Breast epithelium (tissue), 4 donors: ENCODE results near the gene ZC3H14. TPM values are rescaled to one million over a fixed set of nuclear protein-coding genes. Genes with fewer than 3 reads are reported as not detected.

Experiments used
- DNase-seq, 2 donors: peaks; one replicate each; pipeline ENCODE4 v3.0.0-alpha.2; 2019; ENCODE audit warnings: low spot score in 2 of 2
- H3K27ac ChIP-seq, 2 donors: fragments of 200-600 bp; sonication (generic) in 1 of 2; one replicate each; pipeline ENCODE4 v1.5.1; 2016 to 2019; ENCODE audit warnings: mild to moderate bottlenecking in 1 of 2
- H3K27me3 ChIP-seq, 2 donors: fragments of 200-600 bp; sonication (generic) in 1 of 2; one replicate each; pipeline versions ENCODE4 v1.5.1 to v1.6.0; 2017 to 2019; ENCODE audit warnings: control low read depth in 1 of 2, mild to moderate bottlenecking in 1 of 2
- H3K36me3 ChIP-seq: fragments of 200-600 bp; one replicate; pipeline ENCODE4 v1.5.1; 2019
- H3K4me1 ChIP-seq, 2 donors: fragments of 200-600 bp; sonication (generic); one replicate each; pipeline ENCODE4 v1.5.1; 2016 to 2019; ENCODE audit warnings: control low read depth in 1 of 2
- H3K4me3 ChIP-seq, 3 donors: fragments of 200-600 bp; sonication (generic); 1 replicate in 2 of 3; 2 replicates in 1 of 3; pipeline ENCODE4 v1.5.1; 2016 to 2019; ENCODE audit warnings: mild to moderate bottlenecking in 3 of 3, moderate library complexity in 2 of 3
- H3K9me3 ChIP-seq, 2 donors: fragments of 200-600 bp; sonication (generic) in 1 of 2; one replicate each; pipeline ENCODE4 v1.5.1; 2016 to 2019; ENCODE audit warnings: control low read depth in 1 of 2
- CTCF ChIP-seq, 3 donors: fragments of 450-650 bp; IDR thresholded peaks; one replicate each; pipeline ENCODE4 v1.5.1; 2016 to 2017; ENCODE audit warnings: antibody characterized with exemption in 3 of 3, mild to moderate bottlenecking in 3 of 3, moderate library complexity in 3 of 3
- POLR2A ChIP-seq: fragments of 450-650 bp; IDR thresholded peaks from one replicate; pipeline ENCODE4 v1.6.1; 2016; ENCODE audit warnings: antibody characterized with exemption, mild to moderate bottlenecking, moderate library complexity
- POLR2AphosphoS5 ChIP-seq, 3 donors: sonication (generic); formaldehyde crosslinking; IDR thresholded peaks; one replicate each; pipeline ENCODE4 v1.6.1; 2017; ENCODE audit warnings: antibody characterized with exemption in 3 of 3
- intact Hi-C: fragments of 100-400 bp; cut with DNase I; formaldehyde crosslinking; loops from one replicate; pipeline ENCODE4 v1.15.1; 2023; ENCODE audit warnings: low total_unique reads
- total RNA-seq, 3 donors: library from RNA; depleted of rRNA; stranded (reverse); fragments of >200 nt; gene quantifications; one replicate each; pipeline ENCODE4 v1.1.0, GENCODE V29; 2016

ZC3H14 gene
- total RNA-seq, 3 donors from 2014 or later: 75.7 to 102 (median 76.7) TPM

DNA sequence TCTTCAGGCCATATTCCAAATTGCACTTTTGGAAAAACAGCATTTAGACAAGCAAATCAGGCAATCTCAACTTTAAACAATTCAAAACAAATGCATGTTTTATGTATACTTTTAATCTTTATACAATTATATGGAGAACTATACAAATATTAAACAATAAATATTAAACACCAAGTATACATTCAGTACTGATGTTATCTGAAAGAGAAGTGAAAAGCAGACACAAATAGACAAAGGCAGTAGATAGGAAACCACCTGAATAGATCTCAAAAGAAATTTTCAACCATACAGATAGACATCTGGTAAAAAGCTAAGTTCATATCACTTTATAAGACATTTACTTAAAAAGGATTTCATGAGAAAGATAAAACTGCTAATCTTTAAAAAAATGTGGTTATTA, 65.2 kb downstream of the ZC3H14 start:
- TF ChIP-seq POLR2A (no peak), POLR2AphosphoS5 (IDR thresholded peaks at IDR 0.05) (no peak), CTCF (IDR thresholded peaks at IDR 0.05) (no peak)
- Histone ChIP-seq H3K27me3 (no peaks in the 10 kb centered on the region), H3K4me3 (no peak overlapping the region), H3K9me3 (no peaks in the 10 kb centered on the region), H3K36me3 (no peaks in the 10 kb centered on the region), H3K27ac (no peak overlapping the region), H3K4me1 (no peaks in the 10 kb centered on the region)
- no peak for DNase-seq
- intact Hi-C loops: no loop called here

GRCh38 chr14:88628462-88628861, 65.6 kb downstream of the ZC3H14 start:
- H3K27me3 ChIP-seq: no peaks in the 10 kb centered on the region
- no peak overlapping the region for H3K27ac ChIP-seq
- H3K4me3 ChIP-seq: no peak overlapping the region
- H3K4me1 ChIP-seq: no peaks in the 10 kb centered on the region
- no peak for DNase-seq
- TF ChIP-seq POLR2AphosphoS5 (IDR thresholded peaks at IDR 0.05) (no peak), CTCF (IDR thresholded peaks at IDR 0.05) (no peak)
- intact Hi-C loops: no loop called here
- no peaks in the 10 kb centered on the region for H3K36me3 ChIP-seq
- H3K9me3 ChIP-seq: no peaks in the 10 kb centered on the region

- intact Hi-C loops: no loop called here
- Histone ChIP-seq H3K27ac (no peak overlapping the region), H3K27me3 (no peaks in the 10 kb centered on the region), H3K4me1 (no peaks in the 10 kb centered on the region), H3K36me3 (no peaks in the 10 kb centered on the region), H3K9me3 (no peaks in the 10 kb centered on the region), H3K4me3 (no peak overlapping the region)
- no peak for DNase-seq
- TF ChIP-seq POLR2AphosphoS5 (IDR thresholded peaks at IDR 0.05) (no peak), POLR2A (no peak), CTCF (IDR thresholded peaks at IDR 0.05) (no peak)
Observed at GRCh38 chr14:88630565-88630964, 67.7 kb downstream of the ZC3H14 start.

DNA sequence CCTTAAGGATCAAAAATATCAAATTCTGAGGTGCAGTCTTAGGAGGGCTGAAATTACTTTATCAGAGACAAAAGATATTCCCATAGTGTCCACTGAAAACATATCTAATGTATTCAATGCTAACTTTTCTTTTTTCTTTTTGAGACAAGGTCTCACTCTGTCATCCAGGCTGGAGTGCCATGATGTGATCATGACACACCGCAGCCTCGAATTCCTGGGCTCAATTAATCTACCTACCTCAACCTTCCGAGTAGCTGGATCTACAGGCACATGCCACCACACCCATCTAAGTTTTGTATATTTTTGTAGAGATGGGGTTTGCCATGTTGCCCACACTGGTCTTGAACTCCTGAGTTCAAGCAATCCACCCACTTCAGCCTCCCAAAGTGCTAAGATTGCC, 68.3 kb downstream of the ZC3H14 start:
- intact Hi-C loops: no loop called here

GRCh38 chr14:88632512-88632911, 69.7 kb downstream of the ZC3H14 start:
- no peaks in the 10 kb centered on the region for H3K36me3 ChIP-seq
- no peak overlapping the region for H3K27ac ChIP-seq
- H3K9me3 ChIP-seq: no peaks in the 10 kb centered on the region
- H3K27me3 ChIP-seq: no peaks in the 10 kb centered on the region
- intact Hi-C loops: no loop called here
- TF ChIP-seq CTCF (IDR thresholded peaks at IDR 0.05): no peak
- TF ChIP-seq POLR2A: no peak
- TF ChIP-seq POLR2AphosphoS5 (IDR thresholded peaks at IDR 0.05): no peak
- no peak for DNase-seq
- H3K4me1 ChIP-seq: no peaks in the 10 kb centered on the region
- H3K4me3 ChIP-seq: no peak overlapping the region

More for the DNA sequence above, 68.3 kb downstream of the ZC3H14 start:
- no peaks in the 10 kb centered on the region for H3K4me1 ChIP-seq
- TF ChIP-seq POLR2AphosphoS5 (IDR thresholded peaks at IDR 0.05): no peak
- no peak for TF ChIP-seq POLR2A
- TF ChIP-seq CTCF (IDR thresholded peaks at IDR 0.05): no peak
- DNase-seq: no peak
- H3K9me3 ChIP-seq: no peaks in the 10 kb centered on the region
- no peaks in the 10 kb centered on the region for H3K27me3 ChIP-seq
- no peak overlapping the region for H3K27ac ChIP-seq
- no peaks in the 10 kb centered on the region for H3K36me3 ChIP-seq
- no peak overlapping the region for H3K4me3 ChIP-seq
